Measurements from ENCODE around the gene HIVEP3.

HIVEP3 gene

DNA sequence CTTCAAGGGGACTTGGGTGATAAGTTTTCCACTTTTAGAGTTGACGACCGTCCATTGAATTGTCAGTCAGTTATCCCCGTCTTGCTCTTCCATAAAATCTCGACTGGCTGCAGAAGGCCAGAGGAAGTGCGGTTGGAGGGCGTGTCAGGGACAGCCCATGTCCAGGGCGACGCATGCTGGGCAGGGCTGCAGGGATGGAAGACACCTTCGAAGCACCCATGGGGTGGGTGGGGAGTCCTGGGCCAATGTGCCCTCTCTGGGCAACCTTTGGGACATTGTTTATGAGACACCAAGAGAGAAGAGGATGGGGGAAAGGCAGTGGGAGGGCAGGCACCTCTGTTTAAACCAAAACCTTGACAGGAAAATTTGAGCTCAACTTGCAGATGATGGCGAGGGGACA lies 395.7 kb downstream of the HIVEP3 start:
- H3K9ac ChIP-seq (ENCODE audit: low read length): no peak overlapping the region
- H3K27me3 ChIP-seq (replicated peaks; ENCODE audit: insufficient read depth, low read length): no peaks in the 10 kb centered on the region
- no peaks in the 10 kb centered on the region for H3K9me3 ChIP-seq (replicated peaks; ENCODE audit: insufficient read depth, low read length)
- H3F3A ChIP-seq (ENCODE audit: insufficient read depth, low read length): no peaks in the 10 kb centered on the region
- H3K36me3 ChIP-seq (replicated peaks; ENCODE audit: insufficient read depth, low read length): no peaks in the 10 kb centered on the region
- H3K4me3 ChIP-seq (ENCODE audit: low read length): no peak overlapping the region
- H3K79me2 ChIP-seq (ENCODE audit: low read length): no peaks in the 10 kb centered on the region
- no peak overlapping the region for H2AFZ ChIP-seq (ENCODE audit: low read length)
- H3K9me2 ChIP-seq (replicated peaks; ENCODE audit: insufficient read depth, low read length): no peaks in the 10 kb centered on the region
- DNase-seq: no peak
- H3K4me2 ChIP-seq (ENCODE audit: low read depth, low read length): no peak overlapping the region
- no peak overlapping the region for H3K27ac ChIP-seq (ENCODE audit: low read length)
- TF ChIP-seq, protein P1, sequence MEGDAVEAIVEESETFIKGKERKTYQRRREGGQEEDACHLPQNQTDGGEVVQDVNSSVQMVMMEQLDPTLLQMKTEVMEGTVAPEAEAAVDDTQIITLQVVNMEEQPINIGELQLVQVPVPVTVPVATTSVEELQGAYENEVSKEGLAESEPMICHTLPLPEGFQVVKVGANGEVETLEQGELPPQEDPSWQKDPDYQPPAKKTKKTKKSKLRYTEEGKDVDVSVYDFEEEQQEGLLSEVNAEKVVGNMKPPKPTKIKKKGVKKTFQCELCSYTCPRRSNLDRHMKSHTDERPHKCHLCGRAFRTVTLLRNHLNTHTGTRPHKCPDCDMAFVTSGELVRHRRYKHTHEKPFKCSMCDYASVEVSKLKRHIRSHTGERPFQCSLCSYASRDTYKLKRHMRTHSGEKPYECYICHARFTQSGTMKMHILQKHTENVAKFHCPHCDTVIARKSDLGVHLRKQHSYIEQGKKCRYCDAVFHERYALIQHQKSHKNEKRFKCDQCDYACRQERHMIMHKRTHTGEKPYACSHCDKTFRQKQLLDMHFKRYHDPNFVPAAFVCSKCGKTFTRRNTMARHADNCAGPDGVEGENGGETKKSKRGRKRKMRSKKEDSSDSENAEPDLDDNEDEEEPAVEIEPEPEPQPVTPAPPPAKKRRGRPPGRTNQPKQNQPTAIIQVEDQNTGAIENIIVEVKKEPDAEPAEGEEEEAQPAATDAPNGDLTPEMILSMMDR (IDR thresholded peaks at IDR 0.05; ENCODE audit: low read length): no peak
- TF ChIP-seq EZH2phosphoT487 (IDR thresholded peaks at IDR 0.05; ENCODE audit: low read length): no peak
- TF ChIP-seq EZH2 (optimal IDR thresholded peaks at IDR 0.05; ENCODE audit: low read depth, low read length): no peak
- H4K20me1 ChIP-seq (ENCODE audit: insufficient read depth, low read length): no peaks in the 10 kb centered on the region
- no peaks in the 10 kb centered on the region; the same call in 1 of the 2 replicates for H3K4me1 ChIP-seq (ENCODE audit: low read length)

DNA sequence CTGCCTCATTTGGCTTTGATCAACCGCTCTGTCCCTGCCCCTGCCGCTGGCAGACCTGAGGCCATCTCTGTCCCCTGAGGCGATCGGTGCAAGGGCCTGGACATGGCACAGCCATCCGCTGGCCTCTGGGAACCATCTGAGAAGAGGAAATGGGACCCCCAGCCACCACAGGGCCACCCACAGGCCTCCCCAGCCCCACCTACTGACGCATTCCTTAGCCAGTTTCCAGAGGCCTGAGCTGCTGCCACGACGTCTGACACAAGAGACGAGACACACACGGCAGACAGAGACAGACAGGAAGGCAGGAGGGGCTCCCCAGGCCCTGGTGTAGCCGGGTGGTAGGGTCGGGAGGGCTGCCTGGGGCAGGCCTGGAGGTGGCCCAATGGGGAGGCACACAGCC lies 397.0 kb downstream of the HIVEP3 start:
- H3K9me3 ChIP-seq (replicated peaks; ENCODE audit: insufficient read depth, low read length): no peaks in the 10 kb centered on the region
- H2AFZ ChIP-seq (ENCODE audit: low read length): no peak overlapping the region
- H3K9ac ChIP-seq (ENCODE audit: low read length): no peak overlapping the region
- no peak overlapping the region for H3K27ac ChIP-seq (ENCODE audit: low read length)
- H3K4me1 ChIP-seq (ENCODE audit: low read length): peaks cover 10% of the 10 kb centered on the region
- no peaks in the 10 kb centered on the region for H3F3A ChIP-seq (ENCODE audit: insufficient read depth, low read length)
- H3K4me3 ChIP-seq (ENCODE audit: low read length): no peak overlapping the region
- no peaks in the 10 kb centered on the region for H3K79me2 ChIP-seq (ENCODE audit: low read length)
- H3K36me3 ChIP-seq (replicated peaks; ENCODE audit: insufficient read depth, low read length): no peaks in the 10 kb centered on the region
- no peaks in the 10 kb centered on the region for H3K9me2 ChIP-seq (replicated peaks; ENCODE audit: insufficient read depth, low read length)
- no peak overlapping the region for H3K4me2 ChIP-seq (ENCODE audit: low read depth, low read length)
- no peaks in the 10 kb centered on the region for H4K20me1 ChIP-seq (ENCODE audit: insufficient read depth, low read length)
- H3K27me3 ChIP-seq (replicated peaks; ENCODE audit: insufficient read depth, low read length): no peaks in the 10 kb centered on the region
- TF ChIP-seq, protein P1 (IDR thresholded peaks at IDR 0.05; ENCODE audit: low read length): no peak
- TF ChIP-seq EZH2 (optimal IDR thresholded peaks at IDR 0.05; ENCODE audit: low read depth, low read length): no peak
- DNase-seq: no peak

DNA sequence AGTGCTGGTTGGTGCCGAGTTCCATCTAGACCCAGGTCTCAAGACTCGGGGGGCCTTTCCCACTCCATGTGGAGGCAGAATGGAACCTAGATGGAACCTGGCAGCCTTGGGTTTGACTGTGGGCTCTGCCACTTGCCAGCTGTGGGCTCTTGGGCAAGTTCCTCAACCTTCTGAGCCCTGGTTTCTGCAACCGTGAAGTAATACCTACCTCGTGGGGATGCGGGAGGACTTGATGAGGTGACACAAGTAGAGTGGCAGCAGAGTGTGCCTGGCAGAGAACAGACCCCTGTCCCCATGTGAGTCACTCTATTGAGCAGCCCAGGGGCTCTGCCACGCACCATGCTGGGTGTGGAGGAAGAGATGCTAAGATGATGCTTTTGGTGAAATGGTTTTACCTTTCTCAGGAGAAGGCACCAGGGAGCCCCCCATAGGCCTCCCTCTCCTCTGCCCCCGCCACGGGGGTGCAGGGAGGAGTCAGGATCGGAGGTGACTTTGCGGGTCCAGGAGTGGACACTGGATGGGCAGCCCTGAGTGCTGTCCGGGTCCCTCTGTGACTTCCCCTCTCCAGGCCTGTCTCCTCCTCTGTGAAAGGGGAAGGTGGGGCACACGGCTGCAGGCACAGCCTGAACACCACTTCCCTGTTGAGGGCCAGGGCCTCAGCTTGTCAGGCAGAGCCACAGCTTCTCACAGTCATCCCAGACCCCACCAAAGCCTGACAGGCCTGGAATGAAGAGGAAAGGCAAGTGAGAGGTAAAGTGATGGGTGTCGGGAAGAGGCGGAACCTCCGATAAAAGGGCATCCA lies 397.6 kb downstream of the HIVEP3 start:
- TF ChIP-seq EZH2 (optimal IDR thresholded peaks at IDR 0.05; ENCODE audit: low read depth, low read length) (no peak), EZH2phosphoT487 (IDR thresholded peaks at IDR 0.05; ENCODE audit: low read length) (no peak)
- TF ChIP-seq, protein P1 (IDR thresholded peaks at IDR 0.05; ENCODE audit: low read length): no peak
- Histone ChIP-seq H3K4me3 (ENCODE audit: low read length) (no peak overlapping the region), H2AFZ (ENCODE audit: low read length) (no peak overlapping the region), H3F3A (ENCODE audit: insufficient read depth, low read length) (no peaks in the 10 kb centered on the region), H4K20me1 (ENCODE audit: insufficient read depth, low read length) (no peaks in the 10 kb centered on the region), H3K9ac (ENCODE audit: low read length) (no peak overlapping the region), H3K36me3 (replicated peaks; ENCODE audit: insufficient read depth, low read length) (no peaks in the 10 kb centered on the region), H3K79me2 (ENCODE audit: low read length) (no peaks in the 10 kb centered on the region), H3K4me2 (ENCODE audit: low read depth, low read length) (no peak overlapping the region), H3K9me3 (replicated peaks; ENCODE audit: insufficient read depth, low read length) (no peaks in the 10 kb centered on the region), H3K4me1 (ENCODE audit: low read length) (peaks cover 12% of the 10 kb centered on the region), H3K27me3 (replicated peaks; ENCODE audit: insufficient read depth, low read length) (no peaks in the 10 kb centered on the region), H3K9me2 (replicated peaks; ENCODE audit: insufficient read depth, low read length) (no peaks in the 10 kb centered on the region), H3K27ac (ENCODE audit: low read length) (no peak overlapping the region)
- DNase-seq: no peak
